Frontal cortex (tissue), 4 donors: Measurements from ENCODE around the gene NSMF. TPM values are rescaled to one million over a fixed set of nuclear protein-coding genes. Genes with fewer than 3 reads are reported as not detected.

Experiments used
- DNase-seq, 2 donors: peaks; one replicate each; pipeline ENCODE4 v3.0.0; 2012; ENCODE audit warnings: low spot score in 2 of 2
- FAIRE-seq: peaks from 2 replicates; lab custom pipeline; 2012; peaks lifted over from hg19 to GRCh38; lab: Jason Lieb, UNC
- total RNA-seq: library from RNA; depleted of rRNA; stranded (reverse); fragments of >200 nt; gene quantifications from one replicate; pipeline ENCODE4 v1.2.3, GENCODE V29; 2014
- donor health status: control.
- donor health status: control.
- donor health status: control.

The NSMF gene
- total RNA-seq, 1 donor from 2014 or later = 33.0 TPM

GRCh38 chr9:137492464-137493363, 33.6 kb upstream of the NSMF start:
- FAIRE-seq = no peak
- DNase-seq = peak in 1 of 2 donors; percentile 28

GRCh38 chr9:137491735-137492432, 32.8 kb upstream of the NSMF start:
- no peak for DNase-seq
- no peak for FAIRE-seq

- no peak for DNase-seq
- FAIRE-seq = no peak
These were observed 31.5 kb upstream of the NSMF start for GRCh38 chr9:137490532-137491186.

GRCh38 chr9:137488906-137489305, 29.8 kb upstream of the NSMF start:
- FAIRE-seq (no peak), DNase-seq (no peak)

- FAIRE-seq = no peak
- DNase-seq = no peak
These were observed 29.2 kb upstream of the NSMF start for GRCh38 chr9:137488327-137488653.

GRCh38 chr9:137487454-137488326, 28.6 kb upstream of the NSMF start:
- no peak for FAIRE-seq
- no peak for DNase-seq

- FAIRE-seq = no peak
- no peak for DNase-seq
These were observed 27.7 kb upstream of the NSMF start for GRCh38 chr9:137486545-137487453.

- no peak for FAIRE-seq
- no peak for DNase-seq
These were observed 27.0 kb upstream of the NSMF start for GRCh38 chr9:137486141-137486490.

GRCh38 chr9:137485343-137486140, 26.4 kb upstream of the NSMF start:
- DNase-seq = no peak
- FAIRE-seq = no peak

GRCh38 chr9:137484551-137485315, 25.6 kb upstream of the NSMF start:
- FAIRE-seq (no peak), DNase-seq (no peak)

GRCh38 chr9:137482094-137482781, 23.1 kb upstream of the NSMF start:
- no peak for FAIRE-seq
- no peak for DNase-seq

- FAIRE-seq (no peak), DNase-seq (no peak)
These were observed 21.9 kb upstream of the NSMF start for GRCh38 chr9:137480686-137481683.

- FAIRE-seq = no peak
These were observed 21.0 kb upstream of the NSMF start for GRCh38 chr9:137479892-137480685.

GRCh38 chr9:137478962-137479861, 20.1 kb upstream of the NSMF start:
- FAIRE-seq (no peak), DNase-seq (no peak)

More at GRCh38 chr9:137479892-137480685, 21.0 kb upstream of the NSMF start:
- DNase-seq = no peak
